DND-41 (cell line): ENCODE measurements around the gene KBTBD13.

ENCODE experiments used
- ATAC-seq: fragments of 200-7000 bp; cut with Tn5 transposase; 3 replicates; pipeline ENCODE4 v1.9.1; 2021; ENCODE audit warnings: low read depth; ENCODE audit not compliant: insufficient read depth
- DNase-seq: peaks from one replicate; pipeline ENCODE4 v3.0.0-alpha.2; 2020
- H2AFZ ChIP-seq: 2 replicates; pipeline ENCODE4 v1.6.0; 2012; ENCODE audit warnings: low read depth, low read length
- H3K27ac ChIP-seq: 2 replicates; pipeline ENCODE4 v1.5.1; 2012; ENCODE audit warnings: low read length, inconsistent platforms
- H3K27me3 ChIP-seq: fragments of 200-600 bp; sonication (generic); 2 replicates; pipeline ENCODE4 v1.6.0; 2012; ENCODE audit warnings: low read length, mild to moderate bottlenecking, inconsistent platforms; ENCODE audit not compliant: insufficient read depth, poor library complexity
- H3K36me3 ChIP-seq: 2 replicates; pipeline ENCODE4 v1.5.1; 2012; ENCODE audit warnings: low read length, inconsistent platforms; ENCODE audit not compliant: insufficient read depth
- H3K4me1 ChIP-seq: 2 replicates; pipeline ENCODE4 v1.5.1; 2012; ENCODE audit warnings: mild to moderate bottlenecking, low read length; ENCODE audit not compliant: insufficient read depth
- H3K4me2 ChIP-seq: 2 replicates; pipeline ENCODE4 v1.6.0; 2012; ENCODE audit warnings: mild to moderate bottlenecking, moderate library complexity, low read length, inconsistent platforms; ENCODE audit not compliant: insufficient read depth
- H3K4me3 ChIP-seq, 2 experiments: fragments of 200-600 bp in 1 of 2; shearing (Covaris generic) in 1 of 2; 2 replicates each; pipeline ENCODE4 v1.5.1; 2012 to 2016; ENCODE audit warnings: inconsistent platforms in 2 of 2, low read length in 2 of 2, mild to moderate bottlenecking in 2 of 2, low read depth in 1 of 2, moderate library complexity in 1 of 2
- H3K79me2 ChIP-seq: 2 replicates; pipeline ENCODE4 v1.6.0; 2012; ENCODE audit warnings: low read length, inconsistent platforms; ENCODE audit not compliant: insufficient read depth
- H3K9ac ChIP-seq: 2 replicates; pipeline ENCODE4 v1.6.0; 2012; ENCODE audit warnings: low read depth, mild to moderate bottlenecking, inconsistent platforms, low read length, moderate library complexity
- H3K9me3 ChIP-seq: 2 replicates; pipeline ENCODE4 v1.5.1; 2012; ENCODE audit warnings: low read length, moderate library complexity, mild to moderate bottlenecking, inconsistent platforms; ENCODE audit not compliant: insufficient read depth, severe bottlenecking
- H4K20me1 ChIP-seq: 2 replicates; pipeline ENCODE4 v1.6.0; 2012; ENCODE audit warnings: low read length; ENCODE audit not compliant: insufficient read depth
- CTCF ChIP-seq: IDR thresholded peaks from 2 replicates; pipeline ENCODE4 v1.5.1; 2012; ENCODE audit warnings: borderline replicate concordance, low read length, moderate library complexity, mild to moderate bottlenecking; ENCODE audit not compliant: poor library complexity, severe bottlenecking; ENCODE audit errors: extremely low read depth
- EZH2 ChIP-seq: IDR thresholded peaks from 3 replicates; pipeline ENCODE4 v1.6.1; 2012; ENCODE audit warnings: borderline replicate concordance, low read depth, mild to moderate bottlenecking, moderate library complexity, low read length, inconsistent platforms; ENCODE audit not compliant: severe bottlenecking

The KBTBD13 gene

GRCh38 chr15:65076486-65077290 is at the start of gene KBTBD13:
TSS of gene KBTBD13 (plus strand) at chr15:65076746. CDS start at chr15:65076816, 70 bp downstream.
- Histone ChIP-seq H3K4me2 (no peak within 1 kb of the TSS), H2AFZ (no peak within 1 kb of the TSS), H4K20me1 (no peaks in the 10 kb centered on the region), H3K27ac (no peak within 1 kb of the TSS), H3K9me3 (no peaks in the 10 kb centered on the region), H3K9ac (no peak within 1 kb of the TSS), H3K79me2 (no peaks in the 10 kb centered on the region), H3K36me3 (no peaks in the 10 kb centered on the region), H3K4me3 (no peak within 1 kb of the TSS), H3K4me1 (no peaks in the 10 kb centered on the region), H3K27me3 (no peaks in the 10 kb centered on the region)
- no peak for DNase-seq
- no peak for ATAC-seq
- TF ChIP-seq CTCF (no peak), EZH2 (no peak)

GRCh38 chr15:65026756-65027155 is 49.8 kb upstream of the KBTBD13 start:
- peaks cover 13% of the 10 kb centered on the region for H3K79me2 ChIP-seq
- no peak overlapping the region for H3K9ac ChIP-seq
- no peak overlapping the region for H3K27ac ChIP-seq
- no peaks in the 10 kb centered on the region for H3K27me3 ChIP-seq
- TF ChIP-seq CTCF (no peak), EZH2 (no peak)
- H4K20me1 ChIP-seq = no peaks in the 10 kb centered on the region
- no peak for DNase-seq
- no peaks in the 10 kb centered on the region for H3K9me3 ChIP-seq
- H3K4me2 ChIP-seq = no peak overlapping the region
- no peak for ATAC-seq
- peaks cover 18% of the 10 kb centered on the region for H3K4me1 ChIP-seq
- no peak overlapping the region for H2AFZ ChIP-seq
- H3K36me3 ChIP-seq = peaks cover 19% of the 10 kb centered on the region
- H3K4me3 ChIP-seq = no peak overlapping the region

- Histone ChIP-seq H3K9ac (peak overlapping the region; percentile 88; the same call in 1 of the 2 replicates), H3K4me2 (peak overlapping the region; percentile 93), H3K27me3 (no peaks in the 10 kb centered on the region), H3K4me3 (0 out of 4 replicates have a peak overlapping the region, but pooled peaks of 1 of the 2 experiments have one; percentile 97), H4K20me1 (no peaks in the 10 kb centered on the region), H3K4me1 (peaks cover 18% of the 10 kb centered on the region), H3K9me3 (no peaks in the 10 kb centered on the region), H2AFZ (no peak overlapping the region), H3K79me2 (peaks cover 13% of the 10 kb centered on the region), H3K27ac (no peak overlapping the region; the same call in 1 of the 2 replicates), H3K36me3 (peaks cover 19% of the 10 kb centered on the region)
- DNase-seq (no peak), ATAC-seq (no peak)
- TF ChIP-seq CTCF (no peak), EZH2 (no peak)
Observed at GRCh38 chr15:65027593-65027992, 49.0 kb upstream of the KBTBD13 start.
